Measurements from ENCODE around the gene CEMIP.

CEMIP gene

GRCh38 chr15:80890341-80891005 lies 111.3 kb downstream of the CEMIP start:
- no peak for DNase-seq (ENCODE audit: low read depth, low spot score)

DNA sequence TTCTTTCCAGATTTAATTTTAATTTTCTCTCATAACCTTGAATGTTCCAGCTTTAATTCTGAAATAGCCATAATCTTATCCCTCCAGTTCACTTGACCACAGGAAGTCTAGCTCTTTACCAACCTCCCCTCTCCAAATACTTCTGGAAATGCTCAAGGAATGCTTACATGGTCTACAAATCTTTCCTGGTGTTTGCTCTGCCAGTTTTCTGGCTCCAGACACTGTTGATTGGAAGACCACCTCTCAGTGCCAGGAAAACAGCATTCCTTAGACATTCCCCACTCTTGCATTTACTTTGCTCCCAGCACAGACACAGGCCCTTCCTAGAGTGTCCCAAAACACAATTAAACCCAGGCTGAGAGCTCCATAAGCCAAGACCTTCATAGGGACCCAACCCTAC lies 111.8 kb downstream of the CEMIP start:
- no peak for DNase-seq (ENCODE audit: low read depth, low spot score)

- DNase-seq (ENCODE audit: low read depth, low spot score): no peak
Observed at GRCh38 chr15:80892414-80892813, 113.2 kb downstream of the CEMIP start.

GRCh38 chr15:80893777-80894176 lies 114.6 kb downstream of the CEMIP start:
- no peak for DNase-seq (ENCODE audit: low read depth, low spot score)

- no peak for DNase-seq (ENCODE audit: low read depth, low spot score)
Observed at GRCh38 chr15:80895091-80895490, 115.9 kb downstream of the CEMIP start.

- no peak for DNase-seq (ENCODE audit: low read depth, low spot score)
Observed at GRCh38 chr15:80895965-80896364, 116.8 kb downstream of the CEMIP start.

DNA sequence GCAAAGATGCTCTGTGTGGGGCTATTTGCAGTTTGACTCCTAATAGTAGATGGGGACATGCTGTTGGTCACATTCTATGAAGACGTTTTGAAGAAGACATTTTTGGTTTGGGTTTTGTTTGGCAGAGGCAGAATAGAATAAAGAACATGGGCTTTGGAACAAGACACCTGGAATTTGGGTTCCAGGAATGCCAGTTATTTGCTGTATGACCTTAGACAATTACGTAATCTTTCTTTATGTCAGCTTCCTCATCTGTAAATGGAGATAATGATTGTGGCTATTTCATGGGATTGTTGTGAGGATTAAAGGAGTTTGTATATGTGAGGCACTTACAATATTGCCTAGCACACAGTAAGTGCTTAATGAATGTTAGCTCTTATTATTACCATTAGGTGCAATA lies 118.9 kb downstream of the CEMIP start:
- no peak for DNase-seq (ENCODE audit: low read depth, low spot score)

GRCh38 chr15:80902298-80902801 lies 123.2 kb downstream of the CEMIP start:
- DNase-seq (ENCODE audit: low read depth, low spot score): no peak

DNA sequence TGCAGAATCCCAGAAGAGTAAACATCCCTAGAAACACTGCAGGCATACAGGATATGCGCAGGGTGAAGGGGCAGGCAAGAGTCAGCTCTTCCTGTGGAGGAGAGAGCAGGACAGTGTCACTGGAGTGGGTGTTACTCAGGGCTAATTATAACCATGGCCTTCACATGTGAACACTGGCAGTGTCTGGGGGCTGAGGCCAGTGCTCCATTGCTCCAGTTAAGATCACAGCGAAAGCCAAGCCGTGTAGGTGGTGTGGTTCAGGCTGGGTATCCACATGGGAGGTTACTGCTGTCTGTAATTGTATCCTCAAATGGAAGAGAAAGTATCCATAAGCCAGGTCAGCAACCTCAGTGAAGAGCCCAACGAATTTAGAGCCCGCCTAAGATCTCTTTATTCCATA lies 125.8 kb downstream of the CEMIP start:
- no peak for DNase-seq (ENCODE audit: low read depth, low spot score)

DNA sequence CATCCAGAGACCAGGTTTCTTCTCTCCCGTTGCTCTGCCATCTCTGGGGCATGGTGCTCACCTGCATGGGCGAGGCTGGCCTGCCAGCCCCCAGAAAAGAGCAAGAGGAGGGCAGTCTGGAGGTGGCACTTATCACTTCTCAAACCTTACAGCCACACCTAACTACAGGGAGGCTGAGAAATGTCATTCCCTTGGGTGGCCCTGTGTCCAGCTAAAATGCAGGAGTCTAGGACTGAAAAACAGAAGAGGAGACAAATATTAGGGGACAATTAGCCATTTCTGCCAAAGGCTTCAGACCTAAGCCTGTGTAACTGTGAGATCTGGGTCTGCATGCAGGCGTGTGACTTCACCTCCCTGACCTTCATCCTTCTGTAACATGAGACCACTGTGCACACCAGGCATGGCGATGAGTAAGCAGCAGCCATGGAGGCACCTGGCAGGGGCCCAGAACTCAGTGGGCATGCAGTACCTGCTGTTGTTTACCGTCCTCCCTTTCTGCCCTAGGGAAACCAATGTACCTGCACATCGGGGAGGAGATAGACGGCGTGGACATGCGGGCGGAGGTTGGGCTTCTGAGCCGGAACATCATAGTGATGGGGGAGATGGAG lies 127.1 kb downstream of the CEMIP start:
- DNase-seq (ENCODE audit: low read depth, low spot score): no peak

DNA sequence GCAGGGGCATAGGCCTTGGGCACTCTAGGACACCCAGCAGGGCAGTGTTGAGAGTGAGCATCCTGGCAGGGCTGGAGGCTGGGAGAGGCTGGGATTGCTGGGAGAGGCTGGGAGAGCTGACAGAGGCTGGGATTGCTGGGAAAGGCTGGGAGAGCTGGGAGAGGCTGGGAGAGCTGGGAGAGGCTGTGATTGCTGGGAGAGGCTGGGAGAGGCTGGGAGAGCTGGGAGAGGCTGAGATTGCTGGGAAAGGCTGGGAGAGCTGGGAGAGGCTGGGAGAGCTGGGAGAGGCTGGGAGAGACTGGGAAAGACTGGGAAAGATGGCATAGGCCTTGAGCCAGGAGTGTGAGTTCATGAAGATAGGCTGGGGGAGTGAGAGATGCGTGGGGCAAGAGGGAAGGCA lies 132.7 kb downstream of the CEMIP start:
- no peak for DNase-seq (ENCODE audit: low read depth, low spot score)

GRCh38 chr15:80912673-80913072 lies 133.5 kb downstream of the CEMIP start:
- no peak for DNase-seq (ENCODE audit: low read depth, low spot score)

GRCh38 chr15:80913541-80913940 lies 134.4 kb downstream of the CEMIP start:
- DNase-seq (ENCODE audit: low read depth, low spot score): no peak

DNA sequence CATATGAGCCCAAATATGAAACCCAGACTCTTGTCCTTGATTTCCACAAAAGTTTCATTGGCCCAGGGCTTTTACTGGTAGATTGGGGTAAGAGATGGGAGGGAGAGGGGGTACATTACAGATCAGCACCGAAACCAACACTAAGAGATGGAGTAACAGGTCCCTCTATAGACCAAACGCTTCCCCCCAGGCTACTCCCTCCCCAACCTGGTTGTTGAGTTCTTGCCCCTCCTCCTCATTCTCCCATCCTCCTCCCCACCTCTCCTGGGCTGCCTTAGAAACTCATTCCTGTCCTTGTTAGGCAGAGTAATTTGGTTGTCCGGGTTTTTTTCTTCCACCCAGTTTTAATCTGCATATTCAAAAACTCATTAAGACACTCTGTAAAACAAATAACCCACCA lies 136.3 kb downstream of the CEMIP start:
- peak; percentile 82 for DNase-seq (ENCODE audit: low read depth, low spot score)

- DNase-seq (ENCODE audit: low read depth, low spot score): no peak
Observed at GRCh38 chr15:80916056-80916455, 136.9 kb downstream of the CEMIP start.

DNA sequence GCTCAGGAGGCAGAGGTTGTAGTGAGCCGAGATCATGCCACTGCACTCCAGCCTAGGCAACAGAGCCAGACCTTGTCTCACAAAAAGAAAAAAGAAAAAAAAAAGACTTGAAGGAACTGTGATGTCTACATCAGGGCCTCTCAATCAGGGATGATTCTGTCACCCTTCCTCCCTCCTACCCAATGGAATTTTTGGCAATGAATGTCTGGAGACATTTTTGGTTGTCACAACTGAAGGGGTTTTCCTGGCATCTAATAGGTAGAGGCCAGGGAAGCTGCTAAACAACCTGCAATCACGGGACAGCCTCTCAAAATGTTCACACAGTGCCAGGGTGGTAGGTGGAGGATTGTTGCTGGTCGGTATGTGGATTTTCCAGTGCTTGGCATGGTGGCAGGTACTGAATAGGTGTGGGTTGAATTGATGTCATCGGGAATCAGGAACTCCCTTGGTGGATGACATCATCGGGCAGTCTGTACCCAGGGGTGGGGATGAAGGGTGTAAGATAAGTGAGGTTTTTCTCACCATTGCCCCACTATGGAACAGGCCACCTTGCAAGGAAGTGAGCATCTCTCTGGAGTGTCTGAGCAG lies 139.1 kb downstream of the CEMIP start:
- no peak for DNase-seq (ENCODE audit: low read depth, low spot score)

DNA sequence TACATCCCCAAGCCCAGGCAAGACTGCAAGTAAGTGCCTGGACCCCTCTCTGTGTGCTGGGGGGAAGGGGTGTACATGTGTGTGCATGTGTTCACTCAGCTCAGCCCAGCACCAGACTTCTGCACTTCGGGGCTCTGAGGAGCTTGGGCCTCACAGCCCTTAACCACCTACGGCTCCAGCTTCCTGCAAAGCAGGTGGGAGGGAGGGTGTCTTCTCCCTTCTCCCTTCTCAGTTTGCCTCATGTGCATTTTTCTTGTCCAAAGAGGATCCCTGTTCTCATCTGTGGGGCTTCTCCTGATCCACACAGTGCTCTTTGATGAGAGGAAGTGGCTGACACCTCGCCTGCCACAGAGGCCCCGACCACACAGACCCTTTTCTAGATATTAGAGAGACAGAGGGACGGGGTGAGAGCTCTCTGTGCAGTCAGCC lies 141.1 kb downstream of the CEMIP start:
- no peak for DNase-seq (ENCODE audit: low read depth, low spot score)

- DNase-seq (ENCODE audit: low read depth, low spot score): no peak
Observed at GRCh38 chr15:80921736-80922410, 142.7 kb downstream of the CEMIP start.

- DNase-seq (ENCODE audit: low read depth, low spot score): no peak
Observed at GRCh38 chr15:80923668-80924067, 144.5 kb downstream of the CEMIP start.

DNA sequence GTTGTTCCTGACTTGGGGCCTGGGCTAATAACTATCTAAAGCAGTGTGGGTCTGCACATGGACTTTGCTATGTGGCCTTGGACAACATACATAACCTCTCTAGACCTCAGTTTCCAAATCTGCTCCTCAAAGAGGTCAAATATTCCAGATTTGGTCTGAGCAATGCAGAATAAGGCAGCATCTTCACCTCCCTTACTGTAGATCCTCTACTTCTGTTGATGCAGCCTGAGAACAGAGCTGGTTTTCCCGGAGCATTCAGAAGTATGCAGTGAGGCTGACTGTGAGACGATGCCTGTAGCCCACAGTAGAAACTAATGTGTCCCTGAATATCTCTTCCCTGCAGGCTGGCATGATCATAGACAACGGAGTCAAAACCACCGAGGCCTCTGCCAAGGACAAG lies 145.1 kb downstream of the CEMIP start:
- DNase-seq (ENCODE audit: low read depth, low spot score): no peak

GRCh38 chr15:80925597-80926059 lies 146.5 kb downstream of the CEMIP start:
- no peak for DNase-seq (ENCODE audit: low read depth, low spot score)

DNA sequence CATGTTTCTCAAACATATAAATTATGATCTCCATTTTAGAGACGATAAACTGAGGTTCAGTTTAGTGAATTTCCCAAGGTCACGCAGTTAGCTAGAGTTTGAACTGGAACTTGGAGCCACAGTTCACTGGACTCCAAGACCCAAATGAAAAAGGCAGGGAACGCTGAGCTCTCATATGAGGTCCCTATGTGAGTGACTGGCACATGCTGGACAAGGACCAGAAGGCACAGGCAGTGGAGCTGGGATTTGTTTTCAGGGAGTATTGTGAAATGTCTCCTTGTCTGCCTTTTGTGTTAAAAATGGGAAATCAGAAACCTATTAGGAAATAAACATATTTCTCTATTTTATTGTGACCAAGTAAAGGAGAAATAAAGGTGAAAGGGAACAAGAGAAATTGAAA lies 147.0 kb downstream of the CEMIP start:
- no peak for DNase-seq (ENCODE audit: low read depth, low spot score)
